Esophagus (tissue), 2 donors: ENCODE results near the gene KIF16B. TPM values are rescaled to one million over a fixed set of nuclear protein-coding genes. Genes with fewer than 3 reads are reported as not detected.

ENCODE experiments used
- H3K27ac ChIP-seq, 2 donors: one replicate each; pipeline ENCODE4 v1.5.1; 2013; ENCODE audit warnings: low read depth in 2 of 2, mild to moderate bottlenecking in 2 of 2, inconsistent platforms in 1 of 2, low read length in 1 of 2, moderate library complexity in 1 of 2
- H3K27me3 ChIP-seq, 2 donors: one replicate each; pipeline ENCODE4 v1.6.1; 2013; ENCODE audit warnings: low read length in 2 of 2, control low read depth in 1 of 2, mild to moderate bottlenecking in 1 of 2; ENCODE audit not compliant: insufficient read depth in 2 of 2, control insufficient read depth in 1 of 2
- H3K36me3 ChIP-seq, 2 donors: one replicate each; pipeline ENCODE4 v1.6.1; 2013; ENCODE audit warnings: low read length in 1 of 2; ENCODE audit not compliant: control insufficient read depth in 2 of 2, insufficient read depth in 2 of 2
- H3K4me1 ChIP-seq, 2 donors: one replicate each; pipeline ENCODE4 v1.6.1; 2013; ENCODE audit warnings: low read length in 1 of 2; ENCODE audit not compliant: control insufficient read depth in 2 of 2, insufficient read depth in 2 of 2
- H3K4me3 ChIP-seq, 2 donors: one replicate each; pipeline ENCODE4 v1.5.1; 2013; ENCODE audit warnings: low read length in 2 of 2, mild to moderate bottlenecking in 2 of 2, low read depth in 1 of 2, moderate library complexity in 1 of 2
- H3K9me3 ChIP-seq, 2 donors: one replicate each; pipeline ENCODE4 v1.6.1; 2013; ENCODE audit warnings: mild to moderate bottlenecking in 2 of 2, low read depth in 1 of 2, low read length in 1 of 2, moderate library complexity in 1 of 2; ENCODE audit not compliant: control insufficient read depth in 2 of 2, insufficient read depth in 1 of 2
- WGBS, 2 donors: extraction: QIAGEN DNeasy Blood & Tissue Kit; methylation state at CpG; one replicate each; pipeline ENCODE4 v1.1.7; 2013; 5-methylcytosine and 5-hydroxymethylcytosine counted together
- polyA plus RNA-seq, 2 donors: library from polyadenylated mRNA; stranded (reverse); fragments of 200-250 nt; gene quantifications; one replicate each; pipeline ENCODE4 v1.2.3, GENCODE V29; 2013
- donor health status: healthy with polysubstance abuse.
- donor health status: Bipolar disorder and iron deficiency.

KIF16B gene
- polyA plus RNA-seq, 2 donors = 5.2 to 7.3 TPM

GRCh38 chr20:16222859-16223411, 350.3 kb downstream of the KIF16B start:
- 85 to 88% methylated on average over 8 of the region's 8 CpGs for WGBS, 2 donors
- Histone ChIP-seq H3K27ac (no peak overlapping the region), H3K27me3 (no peaks in the 10 kb centered on the region), H3K4me1 (no peaks in the 10 kb centered on the region), H3K9me3 (no peaks in the 10 kb centered on the region), H3K4me3 (no peak overlapping the region), H3K36me3 (no peaks in the 10 kb centered on the region)

Other genes starting within 250 kb of the KIF16B start
- 10 to 100 TPM; 26.8 to 35.1 TPM for gene SNRPB2, start 156.6 kb upstream of the KIF16B start, polyA plus RNA-seq
- gene OTOR, start 174.9 kb upstream of the KIF16B start, polyA plus RNA-seq = not detected